HepG2 (cell line): Measurements from ENCODE around the gene ZBTB47.

Experiments used
- FOXM1 ChIP-seq: sonication (generic); formaldehyde crosslinking; IDR thresholded peaks from 2 replicates; pipeline ENCODE4 v1.5.0; 2020; ENCODE audit warnings: missing genetic modification reagents
- ZSCAN25 ChIP-seq: sonication (generic); formaldehyde crosslinking; IDR thresholded peaks from 2 replicates; pipeline ENCODE4 v1.8.0; 2022; ENCODE audit warnings: mild to moderate bottlenecking, missing genetic modification reagents
- TF ChIP-seq, protein P1 (sequence below): sonication (generic); formaldehyde crosslinking; IDR thresholded peaks from 2 replicates; pipeline ENCODE4 v1.4.0; 2020; ENCODE audit warnings: mild to moderate bottlenecking, missing genetic modification reagents

GRCh38 chr3:42658091-42658770 lies 4.7 kb downstream of the ZBTB47 start:
- TF ChIP-seq ZSCAN25 (CRISPR knock-in tag) (no peak), FOXM1 (CRISPR knock-in tag) (no peak)
- TF ChIP-seq, protein P1, sequence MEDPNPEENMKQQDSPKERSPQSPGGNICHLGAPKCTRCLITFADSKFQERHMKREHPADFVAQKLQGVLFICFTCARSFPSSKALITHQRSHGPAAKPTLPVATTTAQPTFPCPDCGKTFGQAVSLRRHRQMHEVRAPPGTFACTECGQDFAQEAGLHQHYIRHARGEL: no peak
